T-helper 2 cell (primary cell): ENCODE measurements around the gene PCDH9.

Source experiments
- DNase-seq, 5 experiments: peaks; one replicate each; pipeline versions ENCODE4 v3.0.0 to v3.0.0-alpha.2; 2012 to 2022

PCDH9 gene

DNA sequence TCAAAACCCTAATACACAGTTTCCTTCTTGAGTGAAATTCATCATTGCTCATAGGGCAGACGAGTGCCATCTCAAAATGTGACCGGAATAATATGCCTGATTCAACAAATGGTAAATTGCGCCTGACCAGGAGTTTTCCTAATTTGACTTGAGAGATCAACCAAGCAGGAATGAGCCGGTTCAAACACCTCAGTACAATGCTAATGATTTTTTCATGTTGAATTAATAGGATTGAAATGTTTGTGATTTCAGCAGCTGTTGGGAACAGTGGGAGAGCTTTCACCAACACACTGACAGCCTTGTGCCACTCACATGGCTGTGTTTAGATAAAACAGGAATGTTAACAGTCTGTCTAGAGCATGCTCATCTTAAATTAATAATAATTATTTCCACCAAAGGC is 484.8 kb downstream of the PCDH9 start:
- DNase-seq: no peak

DNA sequence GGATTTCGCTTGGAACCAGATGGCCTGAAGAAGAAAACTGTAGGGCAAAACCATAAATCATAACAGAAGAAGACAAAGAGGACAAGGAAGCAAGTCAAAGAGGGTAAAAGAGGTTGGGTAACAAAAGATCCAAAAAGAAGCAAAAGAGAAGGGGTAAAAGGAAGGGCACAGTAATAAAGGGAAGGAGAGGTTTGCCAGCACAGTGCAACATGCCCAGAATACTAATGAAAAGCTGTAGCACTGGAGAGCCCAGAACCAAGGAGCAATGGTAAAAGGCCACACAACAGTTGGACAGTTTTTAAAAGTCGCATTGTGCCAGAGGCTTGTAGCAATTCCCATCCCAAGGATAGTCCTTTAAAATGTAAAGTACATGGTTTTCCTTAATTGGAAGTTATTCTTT is 506.6 kb downstream of the PCDH9 start:
- no peak for DNase-seq

DNA sequence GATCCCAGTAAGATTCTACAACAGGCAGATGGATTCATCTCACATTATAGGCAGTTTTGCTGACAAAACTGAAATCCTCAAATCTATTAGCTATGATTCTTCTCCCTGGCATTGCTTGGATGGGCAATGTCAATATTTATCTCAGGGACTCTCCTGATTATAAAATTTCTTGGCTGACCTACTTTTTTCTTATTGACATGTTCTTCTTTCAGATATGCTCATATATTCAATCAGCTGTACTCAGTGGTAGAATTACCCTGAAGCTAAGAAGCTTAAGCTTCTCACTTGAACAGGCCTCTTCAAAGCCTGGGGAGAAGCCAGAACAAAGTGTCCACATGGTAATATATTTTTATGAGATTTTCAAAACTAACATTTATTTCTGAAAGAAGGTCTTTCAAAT is 513.6 kb downstream of the PCDH9 start:
- no peak for DNase-seq

DNA sequence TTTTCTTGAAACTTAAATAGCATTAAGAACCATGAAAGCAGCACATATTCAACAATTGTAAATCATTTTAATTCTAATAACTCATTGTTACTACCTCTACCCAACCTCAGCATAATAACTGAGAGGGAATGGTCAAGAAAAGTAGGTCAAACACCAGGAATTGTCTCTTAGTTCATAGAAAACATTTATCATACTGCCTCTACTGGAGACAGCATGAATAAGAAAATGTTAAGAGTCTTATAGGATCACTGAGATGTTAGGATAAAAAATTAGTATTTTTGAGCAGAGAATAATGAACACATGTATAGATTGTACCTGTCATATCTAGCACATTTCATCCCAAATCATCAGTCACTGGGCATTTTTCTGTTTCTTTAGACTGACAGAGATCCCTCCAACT is 515.3 kb downstream of the PCDH9 start:
- no peak for DNase-seq

DNA sequence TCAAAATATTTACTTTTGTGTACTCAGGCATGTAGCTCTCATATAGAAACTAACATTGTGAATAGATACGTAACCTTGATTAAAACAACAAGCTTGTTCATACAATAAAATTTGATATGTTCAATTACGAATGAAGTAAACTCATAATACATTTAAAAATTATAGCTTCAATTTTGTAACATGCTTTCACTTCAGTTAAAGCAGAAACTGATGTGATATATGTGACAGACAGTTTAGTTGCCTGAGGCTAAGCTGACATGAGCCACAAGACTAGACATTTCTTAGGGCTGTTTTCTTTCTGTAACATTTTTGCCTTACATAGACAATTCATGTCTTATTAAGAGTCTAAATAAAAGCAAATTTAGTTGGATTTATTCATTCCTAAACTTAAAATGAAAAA is 526.0 kb downstream of the PCDH9 start:
- DNase-seq: no peak

DNA sequence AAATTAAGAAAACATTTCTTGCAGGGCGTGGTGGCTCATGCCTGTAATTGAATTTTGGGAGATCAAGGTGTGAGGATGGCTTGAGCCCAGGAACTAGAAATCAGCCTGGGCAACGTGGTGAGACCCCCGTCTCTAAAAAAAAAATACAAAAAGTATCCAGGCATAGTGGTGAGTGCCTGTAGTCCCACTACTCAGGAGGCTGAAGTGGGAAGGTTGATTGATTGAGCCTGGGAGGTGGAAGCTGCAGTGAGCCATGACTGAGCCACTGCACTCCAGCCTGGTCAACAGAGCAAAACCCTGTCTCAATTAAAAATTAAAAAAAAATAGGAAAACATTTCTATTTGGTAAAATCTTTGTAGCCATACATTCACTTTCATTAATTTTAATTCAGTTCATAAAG is 526.5 kb downstream of the PCDH9 start:
- no peak for DNase-seq

DNA sequence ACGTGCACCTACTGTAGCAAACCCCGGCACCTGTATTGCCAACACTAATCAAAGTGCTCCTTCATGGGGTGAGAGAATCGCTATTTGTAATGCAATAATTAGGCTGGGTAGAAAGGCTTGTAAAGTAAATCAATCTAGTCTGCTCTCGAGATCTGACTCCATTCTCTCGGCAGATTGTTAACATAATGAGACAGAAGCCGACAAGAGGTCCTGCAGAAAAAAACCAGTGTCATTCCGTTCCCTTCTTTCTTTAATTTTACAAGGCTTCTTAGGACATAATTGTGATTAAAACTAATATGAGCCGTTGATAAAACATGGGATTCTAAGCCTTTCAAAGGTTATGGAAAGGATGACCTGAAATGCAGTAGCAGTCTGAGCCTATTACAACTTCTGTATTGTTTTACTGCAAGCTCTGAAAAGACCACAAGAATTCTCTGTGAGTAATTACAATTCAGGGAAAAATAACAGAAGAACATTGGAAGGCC is 530.0 kb downstream of the PCDH9 start:
- DNase-seq: no peak

DNA sequence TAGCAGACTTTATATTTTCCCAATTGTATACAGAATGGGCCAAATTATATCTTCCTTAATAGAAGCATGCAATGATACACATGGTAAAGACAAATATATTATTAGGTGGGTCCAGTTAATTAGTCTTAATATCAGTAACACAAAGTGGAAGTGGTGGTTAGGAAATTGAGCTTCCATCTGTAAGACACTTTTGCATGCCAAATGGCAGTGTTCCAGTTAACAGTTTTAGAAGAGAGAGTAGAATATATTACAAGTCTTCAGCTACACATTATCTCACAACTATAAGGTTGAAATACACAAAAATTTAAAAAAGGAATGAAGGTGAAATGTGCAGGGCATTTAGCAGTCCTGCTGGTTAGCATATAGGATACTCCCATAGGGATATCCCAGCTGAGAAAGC is 536.5 kb downstream of the PCDH9 start:
- DNase-seq: no peak

DNA sequence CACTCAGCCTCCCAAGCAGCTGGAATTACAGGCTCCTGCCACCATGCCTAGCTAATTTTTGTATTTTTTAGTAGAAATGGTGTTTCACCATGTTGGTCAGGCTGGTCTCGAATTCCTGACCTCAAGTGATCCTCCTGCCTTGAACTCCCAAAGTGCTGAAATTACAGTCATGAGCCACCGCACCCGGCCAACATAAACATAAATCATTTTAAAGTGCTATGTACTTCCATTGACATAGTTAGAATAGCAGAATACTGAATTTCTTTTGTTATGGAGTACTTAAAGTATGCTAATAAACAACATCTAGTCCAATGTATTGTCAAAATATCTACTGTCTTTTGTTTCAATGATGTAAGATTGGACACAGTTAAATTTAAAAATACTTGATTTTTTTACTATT is 539.0 kb downstream of the PCDH9 start:
- DNase-seq: no peak

DNA sequence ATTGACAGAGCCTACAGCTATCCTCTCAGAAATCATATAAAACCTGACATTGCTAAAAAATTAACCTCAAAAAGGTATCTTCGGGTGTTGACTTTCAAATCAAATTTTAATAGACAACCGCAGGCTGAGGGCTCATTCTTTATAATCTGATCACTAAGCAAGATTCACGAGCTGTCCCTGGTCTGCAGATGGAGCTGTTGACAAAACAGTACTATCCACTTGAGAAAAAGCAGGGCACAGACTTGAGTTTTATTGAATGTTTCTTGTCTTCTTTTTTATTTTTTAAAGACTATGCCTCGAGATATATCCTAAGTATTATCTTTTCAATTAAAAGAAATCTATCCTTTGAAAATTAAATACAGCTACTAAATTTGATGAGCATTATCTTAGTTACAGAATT is 540.5 kb downstream of the PCDH9 start:
- DNase-seq: no peak

DNA sequence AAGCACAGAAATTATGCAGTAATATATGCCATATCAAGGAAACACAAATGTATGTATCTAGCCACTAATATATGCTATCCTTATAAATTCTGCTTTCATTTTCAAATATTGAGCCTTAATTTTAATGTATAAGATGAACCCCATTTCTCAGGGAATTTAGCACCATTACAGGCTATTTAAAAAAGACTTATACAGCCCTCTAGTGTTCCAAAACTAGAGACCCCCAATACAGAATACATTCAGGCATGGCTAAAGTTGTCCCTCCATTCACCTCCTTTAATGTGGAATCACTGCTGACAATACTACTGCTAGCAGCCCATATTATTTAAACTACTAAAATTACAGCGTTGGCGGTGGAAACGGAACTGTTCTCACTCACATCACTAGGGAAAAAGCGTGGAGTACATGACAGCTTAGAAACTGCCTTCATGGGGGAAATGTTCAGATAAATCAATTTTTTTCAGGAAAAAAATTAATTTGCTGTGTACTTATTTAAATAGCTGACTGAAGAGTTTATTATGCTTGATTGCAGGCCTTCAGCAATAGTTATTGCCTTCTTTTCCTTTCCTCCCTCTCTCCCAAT is 541.0 kb downstream of the PCDH9 start:
- no peak for DNase-seq

DNA sequence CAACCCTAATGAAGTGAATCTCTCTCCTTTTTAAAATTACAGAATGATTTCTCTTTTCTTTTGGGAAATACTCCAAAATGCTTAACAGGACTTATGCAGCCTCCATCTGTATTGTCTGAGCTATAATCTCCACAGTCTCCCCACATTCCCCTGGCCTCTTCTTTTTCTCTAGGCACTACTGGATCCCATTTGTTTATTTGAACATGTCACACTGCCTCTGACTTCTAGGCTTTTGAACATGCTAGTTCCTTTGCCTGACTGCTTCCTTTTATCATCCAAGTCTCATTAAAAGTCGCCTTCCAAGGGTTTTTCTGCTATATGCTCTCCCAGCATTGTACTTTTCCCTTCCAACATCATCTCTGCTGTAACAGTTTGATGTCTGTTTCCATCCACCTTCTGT is 548.7 kb downstream of the PCDH9 start:
- DNase-seq: no peak

DNA sequence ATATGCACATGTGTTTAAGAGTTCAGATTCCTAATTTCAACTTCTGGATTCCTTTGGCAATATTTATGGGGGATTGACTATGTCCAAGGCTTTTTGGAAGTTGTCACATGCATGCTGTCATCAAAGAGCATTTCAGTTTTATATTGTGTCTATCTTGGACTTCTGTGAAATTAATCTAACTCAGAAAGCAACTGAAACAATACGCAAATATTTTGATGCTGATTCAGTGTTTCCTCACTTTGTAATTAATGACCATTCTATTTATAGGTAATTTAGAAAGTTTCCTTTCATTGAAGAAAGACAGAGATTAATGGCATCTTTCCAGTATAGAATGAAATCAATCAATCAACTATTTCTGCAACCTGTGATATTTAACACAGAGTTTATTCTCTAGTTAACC is 550.1 kb downstream of the PCDH9 start:
- DNase-seq: no peak

DNA sequence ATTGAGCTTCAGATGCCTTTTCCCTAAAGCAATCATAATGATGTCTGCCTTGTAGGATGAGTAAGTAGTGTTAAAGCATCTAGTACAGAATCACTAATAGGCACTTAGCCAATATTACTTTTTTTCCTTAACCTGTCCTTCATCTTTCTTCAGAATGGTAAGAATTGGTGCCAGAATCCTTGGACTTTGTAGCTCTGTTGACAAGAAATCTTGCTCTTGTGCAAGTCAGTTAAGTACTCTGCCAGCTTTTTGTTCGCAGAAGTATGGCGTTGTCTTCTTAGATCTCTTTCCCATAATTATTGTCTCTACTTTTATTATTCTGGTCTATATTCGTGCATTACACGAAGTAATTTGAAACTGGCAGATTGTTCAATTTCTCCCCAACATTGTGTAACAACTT is 554.5 kb downstream of the PCDH9 start:
- no peak for DNase-seq

DNA sequence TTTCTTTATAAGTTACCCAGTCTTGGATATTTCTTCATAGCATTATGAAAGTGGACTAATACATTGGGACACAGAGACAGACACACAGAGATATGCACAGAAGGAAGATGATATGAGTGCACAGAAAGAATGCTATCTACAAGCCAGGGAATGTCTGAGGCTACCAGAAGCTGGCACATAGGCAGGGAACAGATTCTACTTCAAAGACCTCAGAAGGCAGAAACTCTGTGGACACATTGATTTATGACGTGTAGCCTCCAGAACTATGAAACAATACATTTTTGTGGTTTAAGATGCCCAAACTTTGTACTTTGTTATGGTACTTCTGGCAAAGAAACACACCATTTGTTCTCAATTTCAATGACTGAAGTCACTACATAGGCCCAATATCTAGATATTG is 556.7 kb downstream of the PCDH9 start:
- no peak for DNase-seq

DNA sequence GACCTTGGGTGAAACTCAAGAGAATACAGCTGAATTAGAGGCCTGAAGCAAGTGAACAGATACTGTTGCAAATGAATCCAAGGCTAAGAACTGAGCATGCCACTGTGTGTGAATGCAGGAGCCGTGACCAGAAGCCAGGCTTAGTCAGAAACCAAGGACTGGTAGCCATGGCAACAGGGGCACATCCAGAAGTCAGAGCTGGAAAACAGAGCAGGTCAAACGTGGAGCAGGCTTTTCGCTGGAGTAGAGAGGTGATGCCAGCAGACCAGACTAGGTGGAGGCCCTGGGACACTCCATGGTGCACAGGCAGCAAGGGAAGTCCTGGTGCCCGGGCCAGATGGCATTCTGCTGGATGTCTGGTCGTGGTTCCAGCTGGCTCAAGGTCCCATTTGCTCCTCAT is 564.1 kb downstream of the PCDH9 start:
- no peak for DNase-seq

DNA sequence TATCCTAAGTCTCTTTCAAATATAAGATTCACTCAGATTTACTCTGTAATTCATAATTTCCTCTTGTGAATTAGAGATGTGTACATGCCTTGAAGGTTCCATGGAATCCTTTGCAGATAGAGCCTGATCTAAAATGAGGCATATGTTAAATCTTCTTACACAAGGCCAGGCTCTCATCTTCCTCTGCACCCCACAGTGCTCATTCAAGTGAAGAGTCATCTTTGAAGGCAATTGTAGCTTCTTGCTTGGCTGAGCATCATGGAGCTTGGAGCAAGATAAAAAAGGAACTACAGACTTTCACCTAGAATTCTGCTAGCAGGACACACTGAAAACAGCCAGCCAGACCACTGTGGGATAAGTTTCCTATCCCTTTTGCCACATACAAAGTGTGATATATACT is 566.4 kb downstream of the PCDH9 start:
- no peak for DNase-seq

DNA sequence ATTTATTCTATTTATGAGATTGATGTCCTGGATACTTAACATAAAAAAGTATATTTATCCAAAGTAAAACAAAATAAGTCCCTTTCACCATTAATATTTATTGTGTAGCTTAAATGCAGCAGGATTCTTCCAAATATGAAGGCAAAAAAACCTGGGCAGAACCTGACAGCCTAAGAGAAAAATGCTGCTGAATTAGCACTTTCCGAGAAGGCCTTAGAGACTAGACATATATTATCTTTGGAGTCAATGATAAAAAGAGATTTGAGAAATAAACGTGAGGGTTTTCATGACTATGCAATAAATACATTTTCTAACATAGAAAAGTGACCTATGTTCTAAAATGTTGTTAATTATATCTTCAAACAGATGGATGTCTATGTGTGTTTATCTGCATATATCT is 566.9 kb downstream of the PCDH9 start:
- no peak for DNase-seq

DNA sequence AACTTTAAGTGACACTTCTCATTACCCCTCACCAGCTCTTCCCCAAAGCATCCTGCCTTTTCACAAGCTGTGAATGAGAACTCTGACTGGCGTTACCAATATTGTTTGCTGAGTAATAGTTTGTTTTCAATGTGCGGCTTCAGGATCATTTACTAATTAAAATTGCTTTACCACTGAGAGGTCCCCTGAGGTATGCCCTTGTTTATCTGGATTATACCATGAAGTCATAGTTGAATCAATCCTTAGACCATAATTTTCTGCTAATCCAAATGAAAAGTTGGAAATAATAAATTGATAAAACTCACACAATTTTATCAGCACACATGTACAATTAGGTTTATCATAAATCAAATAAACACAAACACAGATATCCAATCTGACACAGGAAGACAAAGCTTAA is 568.8 kb downstream of the PCDH9 start:
- no peak for DNase-seq

DNA sequence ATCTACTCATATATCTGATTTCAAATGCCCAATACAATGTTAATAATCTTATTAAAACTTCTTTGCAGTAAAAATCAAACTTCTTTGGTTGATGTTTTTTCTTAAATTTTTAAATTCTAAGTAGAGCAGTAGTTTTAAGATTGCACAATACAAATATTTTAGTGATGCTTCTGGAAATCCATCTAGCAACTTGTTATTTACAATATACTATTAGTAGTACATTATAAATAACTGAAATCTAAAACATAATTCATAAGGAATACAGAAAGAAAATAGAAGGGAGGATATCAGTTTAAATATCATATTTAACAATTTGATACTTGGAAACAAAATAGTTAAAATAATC is 569.7 kb downstream of the PCDH9 start:
- DNase-seq: no peak

DNA sequence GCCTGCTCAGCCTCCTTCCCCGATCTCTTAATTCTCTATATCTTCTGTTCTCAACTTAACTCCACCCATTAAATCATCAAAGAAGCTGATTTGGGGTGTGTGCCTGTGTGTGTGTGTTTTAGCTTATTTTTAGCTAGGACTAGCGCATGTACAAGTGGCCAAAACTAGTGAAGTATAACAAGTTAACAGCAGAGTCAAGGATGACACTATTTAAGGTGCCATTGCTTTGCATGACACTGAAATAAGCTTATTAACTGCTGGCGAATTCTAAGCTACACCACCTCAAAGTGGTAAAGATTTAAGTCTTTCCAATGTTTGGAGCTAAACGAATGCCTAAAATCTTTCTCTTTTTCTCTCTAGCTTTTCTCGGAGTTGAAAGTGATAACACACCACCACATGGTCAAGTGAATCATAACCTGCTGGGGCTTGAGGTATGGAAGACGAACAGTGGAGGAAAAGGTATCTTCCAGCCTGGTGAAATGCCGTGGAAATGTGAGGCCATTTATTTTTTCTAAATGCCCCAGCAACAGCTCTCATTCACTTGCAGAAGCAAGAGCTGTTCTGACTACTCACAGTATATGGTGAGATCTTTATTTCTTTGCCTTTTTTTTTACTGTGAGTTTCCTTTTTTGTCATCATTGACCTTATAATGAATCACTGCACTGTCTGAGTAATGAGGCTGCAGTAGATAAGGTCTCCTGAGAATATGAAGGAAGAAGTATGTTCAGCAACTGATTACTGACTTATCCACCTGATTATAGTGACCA is 570.3 kb downstream of the PCDH9 start:
- no peak for DNase-seq

DNA sequence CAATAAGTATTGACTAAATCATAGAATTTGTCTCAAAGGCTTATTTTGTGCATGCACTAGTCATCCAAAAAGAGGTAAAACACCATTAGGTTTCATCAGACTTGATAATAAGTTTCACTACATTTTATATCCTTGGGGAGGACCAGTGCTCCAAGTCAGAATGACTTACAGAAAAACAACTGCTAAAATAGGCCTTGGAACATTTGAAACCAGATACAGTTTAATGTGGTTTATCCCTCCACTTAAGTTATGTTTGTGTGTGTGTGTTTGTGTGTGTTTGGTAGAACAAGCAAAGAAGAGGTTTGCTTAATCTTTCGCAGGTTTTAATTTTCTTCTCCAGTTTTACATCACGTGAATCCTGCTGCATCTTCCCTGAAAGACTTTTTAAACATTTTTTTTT is 570.9 kb downstream of the PCDH9 start:
- DNase-seq: no peak

DNA sequence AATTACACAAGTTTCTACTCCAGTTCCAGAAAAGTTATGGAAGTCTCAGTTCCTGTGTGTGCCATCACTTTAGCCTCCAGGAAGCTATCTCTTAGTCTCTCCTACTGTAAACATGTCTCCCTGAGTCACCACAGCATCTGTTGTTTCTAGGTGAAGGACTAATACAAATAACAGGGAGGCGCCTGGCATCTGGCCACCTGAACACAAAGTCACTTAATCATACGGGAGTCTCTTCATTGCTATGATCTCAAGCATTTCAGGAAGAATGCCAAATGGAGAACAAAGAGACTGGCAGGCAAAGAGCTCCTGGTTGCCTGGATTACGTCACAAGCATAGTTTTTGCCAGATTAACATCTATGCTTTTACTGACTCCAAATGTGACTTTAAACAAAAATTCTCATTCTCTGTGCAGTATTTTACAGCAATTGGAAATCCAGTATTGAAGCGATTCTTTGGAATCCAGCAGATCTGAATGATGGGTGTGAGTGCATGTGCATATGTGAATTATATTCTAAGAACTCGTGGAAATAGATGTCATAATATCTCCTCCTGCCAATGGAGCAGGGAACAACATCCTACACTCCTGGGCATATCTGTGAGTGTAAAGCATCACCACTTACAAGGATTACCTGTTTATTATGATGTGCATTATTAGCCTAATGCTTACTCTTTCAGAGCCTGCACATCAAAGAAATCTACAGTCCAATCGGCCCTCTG is 572.8 kb downstream of the PCDH9 start:
- no peak for DNase-seq

DNA sequence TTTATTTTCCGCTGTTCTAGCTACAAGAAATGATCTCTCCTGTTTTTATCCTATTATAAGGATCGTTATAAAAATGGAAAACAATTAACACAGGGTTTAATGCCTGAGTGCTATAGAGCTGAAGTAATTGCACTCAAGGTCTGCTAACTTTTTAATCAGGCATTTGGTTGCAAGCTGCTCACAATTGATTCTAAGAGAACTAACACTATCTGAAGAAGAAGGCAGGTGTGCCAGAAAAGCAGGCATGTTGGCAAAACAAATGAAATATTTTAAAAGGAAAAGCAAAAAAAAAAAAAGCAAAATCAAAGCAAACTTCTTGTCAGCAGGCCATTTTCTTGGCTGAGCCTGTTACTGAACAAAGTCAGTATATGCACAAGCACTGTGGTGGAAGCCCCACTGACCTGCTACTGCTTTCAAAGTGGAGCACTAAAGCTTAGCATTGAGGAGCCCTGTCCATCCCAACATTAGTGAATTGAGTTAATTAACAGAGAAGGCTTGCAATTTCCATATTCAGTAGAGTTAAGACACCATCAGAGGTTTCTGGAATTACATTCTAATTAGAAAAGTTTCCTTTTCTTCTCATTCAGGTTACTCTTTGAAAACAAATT is 574.2 kb downstream of the PCDH9 start:
- no peak for DNase-seq
